GM19397 (cell line): ENCODE measurements around the gene MYO1D.

Source experiments
- ATAC-seq: cut with Tn5 transposase; IDR thresholded peaks from one replicate; pipeline ENCODE4 v1.9.1; 2021; ENCODE audit warnings: mild to moderate bottlenecking, moderate library complexity; ENCODE audit not compliant: unreplicated experiment

MYO1D gene

GRCh38 chr17:32444301-32445073, 432.4 kb downstream of the MYO1D start, which contains the start of gene PSMD11:
PSMD11 (plus strand) TSS chr17:32444510; CDS start chr17:32444524, 14 bp downstream.
- ATAC-seq: peak; percentile 94

- ATAC-seq: no peak
Measured at GRCh38 chr17:32443827-32444300, 433.1 kb downstream of the MYO1D start.
